Neutrophil (primary cell): ENCODE measurements around the gene CDCA5.

Source experiments
- H3K27ac ChIP-seq: fragments of 200-600 bp; sonication (generic); 2 replicates; pipeline ENCODE4 v1.5.1; 2016; ENCODE audit warnings: mild to moderate bottlenecking, moderate library complexity
- H3K27me3 ChIP-seq: fragments of 200-600 bp; sonication (generic); 2 replicates; pipeline ENCODE4 v1.6.0; 2016; ENCODE audit warnings: mild to moderate bottlenecking
- H3K36me3 ChIP-seq: fragments of 200-600 bp; sonication (generic); 2 replicates; pipeline ENCODE4 v1.5.1; 2017
- H3K4me1 ChIP-seq, 2 experiments: fragments of 200-600 bp in 1 of 2; sonication (generic) in 1 of 2; 1 replicate in 1 of 2; 2 replicates in 1 of 2; pipeline versions ENCODE4 v1.5.1 to v1.6.1; 2013 to 2016; ENCODE audit warnings: low read depth in 1 of 2, low read length in 1 of 2, mild to moderate bottlenecking in 1 of 2, moderate library complexity in 1 of 2; ENCODE audit not compliant: control insufficient read depth in 1 of 2, insufficient read depth in 1 of 2
- H3K4me3 ChIP-seq, 2 experiments: fragments of 200-600 bp in 1 of 2; sonication (generic) in 1 of 2; 1 replicate in 1 of 2; 2 replicates in 1 of 2; pipeline ENCODE4 v1.5.1; 2013 to 2016; ENCODE audit warnings: low read depth in 1 of 2, low read length in 1 of 2, mild to moderate bottlenecking in 1 of 2, moderate library complexity in 1 of 2
- H3K9me3 ChIP-seq: fragments of 200-600 bp; sonication (generic); 2 replicates; pipeline ENCODE4 v1.5.1; 2016
- CTCF ChIP-seq: fragments of 200-600 bp; sonication (generic); IDR thresholded peaks from 2 replicates; pipeline ENCODE4 v1.5.1; 2016; ENCODE audit warnings: antibody characterized with exemption

Gene CDCA5

GRCh38 chr11:65047581-65048422 is 36.0 kb downstream of the CDCA5 start:
- H3K27ac ChIP-seq = peak overlapping the region; percentile 7
- H3K9me3 ChIP-seq = no peaks in the 10 kb centered on the region
- H3K36me3 ChIP-seq = no peaks in the 10 kb centered on the region
- H3K27me3 ChIP-seq = peaks cover 5% of the 10 kb centered on the region
- H3K4me3 ChIP-seq = peak overlapping the region; percentile 56 to 64
- peaks cover 21 to 23% of the 10 kb centered on the region in 2 experiments for H3K4me1 ChIP-seq
- TF ChIP-seq CTCF = no peak

- Histone ChIP-seq H3K4me1 (peaks cover 31 to 34% of the 10 kb centered on the region in 2 experiments), H3K27me3 (peaks cover 5% of the 10 kb centered on the region), H3K36me3 (no peaks in the 10 kb centered on the region), H3K4me3 (no peak overlapping the region), H3K27ac (no peak overlapping the region), H3K9me3 (no peaks in the 10 kb centered on the region)
- no peak for TF ChIP-seq CTCF
Observed at GRCh38 chr11:65045728-65046127, 38.1 kb downstream of the CDCA5 start.

- H3K36me3 ChIP-seq = no peaks in the 10 kb centered on the region
- H3K4me1 ChIP-seq = peaks cover 36 to 41% of the 10 kb centered on the region in 2 experiments
- no peaks in the 10 kb centered on the region for H3K9me3 ChIP-seq
- H3K4me3 ChIP-seq = no peak overlapping the region
- H3K27ac ChIP-seq = no peak overlapping the region
- peaks cover 5% of the 10 kb centered on the region for H3K27me3 ChIP-seq
- no peak for TF ChIP-seq CTCF
Observed at GRCh38 chr11:65045061-65045460, 38.8 kb downstream of the CDCA5 start.

GRCh38 chr11:65043881-65044501 is 39.8 kb downstream of the CDCA5 start:
- peak overlapping the region; percentile 44 for H3K27ac ChIP-seq
- no peaks in the 10 kb centered on the region for H3K9me3 ChIP-seq
- TF ChIP-seq CTCF = no peak
- no peak overlapping the region for H3K4me3 ChIP-seq
- H3K4me1 ChIP-seq = peaks cover 36 to 41% of the 10 kb centered on the region in 2 experiments
- H3K27me3 ChIP-seq = peaks cover 5% of the 10 kb centered on the region
- H3K36me3 ChIP-seq = no peaks in the 10 kb centered on the region

GRCh38 chr11:65042891-65043290 is 40.9 kb downstream of the CDCA5 start:
- H3K4me3 ChIP-seq = no peak overlapping the region
- H3K27me3 ChIP-seq = peaks cover under 1% of the 10 kb centered on the region
- H3K4me1 ChIP-seq = peaks cover 32 to 37% of the 10 kb centered on the region in 2 experiments
- H3K36me3 ChIP-seq = peaks cover 6% of the 10 kb centered on the region
- H3K27ac ChIP-seq = no peak overlapping the region
- TF ChIP-seq CTCF = no peak
- H3K9me3 ChIP-seq = no peaks in the 10 kb centered on the region
